NCI-H2227 treated with DMSO at 0.1 percent for 48 hours (cell line): ENCODE measurements around the gene ANO2.

Source experiments
- DNase-seq: peaks from one replicate; lab custom pipeline; 2025; lab: John Stamatoyannopoulos, UW

ANO2 gene

GRCh38 chr12:5621329-5621728 lies 323.7 kb downstream of the ANO2 start:
- no peak for DNase-seq

DNA sequence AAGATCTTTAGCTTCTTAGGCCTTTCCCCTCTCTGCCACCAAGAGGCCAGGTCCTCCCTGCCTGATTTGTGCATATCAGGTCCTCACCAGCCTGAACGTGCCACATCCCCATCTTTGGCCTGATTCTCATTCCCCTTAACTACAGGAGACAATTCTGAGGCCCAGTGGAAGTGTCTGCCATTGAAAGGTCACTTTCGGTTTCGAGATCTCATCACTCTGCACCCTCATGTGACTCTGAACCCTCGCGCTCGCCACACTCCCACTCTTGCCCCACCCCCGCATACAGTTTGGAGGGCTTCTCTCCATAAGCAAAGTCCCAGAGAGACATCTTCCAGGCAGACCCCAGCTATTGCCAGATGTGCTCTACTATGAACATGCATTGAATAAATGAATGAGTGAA lies 324.2 kb downstream of the ANO2 start:
- no peak for DNase-seq

GRCh38 chr12:5619628-5620027 lies 325.4 kb downstream of the ANO2 start:
- DNase-seq, result no peak

- DNase-seq, result no peak
These were observed 328.2 kb downstream of the ANO2 start for GRCh38 chr12:5616854-5617253.

- no peak for DNase-seq
These were observed 329.3 kb downstream of the ANO2 start for GRCh38 chr12:5615760-5616159.

- no peak for DNase-seq
These were observed 330.8 kb downstream of the ANO2 start for GRCh38 chr12:5614256-5614655.

GRCh38 chr12:5612556-5613410 lies 332.3 kb downstream of the ANO2 start:
- no peak for DNase-seq

GRCh38 chr12:5611162-5611561 lies 333.9 kb downstream of the ANO2 start:
- no peak for DNase-seq

DNA sequence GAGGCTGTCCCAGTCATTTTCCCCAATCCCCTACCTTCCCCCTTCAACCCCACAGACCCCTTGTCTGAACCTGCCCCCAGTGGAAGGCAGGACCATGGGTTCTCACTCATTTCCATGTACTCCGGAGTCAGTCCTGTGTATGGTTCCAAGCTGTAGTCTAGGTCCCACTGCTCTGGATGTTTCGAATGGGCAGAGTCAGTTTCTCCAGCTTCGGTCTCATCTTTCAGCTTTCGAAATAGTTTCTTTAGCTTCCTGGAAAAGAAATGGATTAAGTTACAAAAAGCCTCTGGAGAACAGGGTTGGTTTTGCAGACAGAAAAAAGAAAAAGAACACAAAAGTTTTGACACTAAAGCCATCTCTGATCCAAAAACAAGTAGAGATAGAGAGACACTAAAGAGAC lies 345.7 kb downstream of the ANO2 start:
- no peak for DNase-seq

- DNase-seq, result no peak
These were observed 351.1 kb downstream of the ANO2 start for GRCh38 chr12:5593998-5594397.

- DNase-seq, result no peak
These were observed 352.0 kb downstream of the ANO2 start for GRCh38 chr12:5593086-5593485.

- DNase-seq, result no peak
These were observed 352.7 kb downstream of the ANO2 start for GRCh38 chr12:5592310-5592709.

GRCh38 chr12:5590316-5590715 lies 354.7 kb downstream of the ANO2 start:
- DNase-seq, result no peak

DNA sequence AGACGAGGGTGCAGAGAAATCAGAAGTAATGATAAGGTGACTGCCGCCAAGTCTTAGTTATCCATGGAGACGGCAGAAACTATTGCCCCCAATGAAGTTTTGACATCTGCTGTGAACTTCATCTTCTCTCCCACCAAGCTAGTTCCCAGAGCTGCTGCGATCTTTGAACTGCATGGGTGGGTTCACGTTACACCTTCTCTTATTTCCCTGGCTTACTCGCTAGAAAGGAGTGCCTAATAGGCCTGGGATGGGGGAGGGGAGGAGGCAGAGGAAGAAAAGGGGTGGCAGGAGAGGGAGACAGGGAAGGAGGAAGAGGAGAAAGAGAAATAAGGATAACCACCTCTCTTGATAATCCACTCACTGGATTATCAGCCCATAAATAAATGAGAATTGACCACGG lies 356.0 kb downstream of the ANO2 start:
- DNase-seq, result no peak

GRCh38 chr12:5588591-5588990 lies 356.5 kb downstream of the ANO2 start:
- DNase-seq, result no peak

DNA sequence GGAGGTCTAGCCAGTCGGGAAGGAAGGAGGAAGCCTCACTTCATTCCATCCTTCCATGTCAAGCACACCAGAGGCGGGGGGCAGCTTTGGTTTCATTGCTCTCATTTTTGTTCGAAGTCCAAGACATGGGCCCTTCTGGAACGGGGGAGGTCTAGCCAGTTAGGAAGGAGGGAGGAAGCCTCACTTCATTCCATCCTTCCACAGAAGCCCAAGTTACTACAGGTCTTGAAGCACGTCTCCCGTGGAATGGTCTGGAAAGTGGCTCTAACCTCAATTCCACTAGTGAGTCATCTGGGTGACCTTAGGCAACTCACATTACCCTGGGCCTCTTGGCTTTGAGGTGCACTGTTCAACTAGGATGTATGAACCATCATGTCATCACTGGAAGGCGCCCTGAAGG lies 356.9 kb downstream of the ANO2 start:
- DNase-seq, result no peak

- DNase-seq, result no peak
These were observed 357.3 kb downstream of the ANO2 start for GRCh38 chr12:5587711-5588121.

DNA sequence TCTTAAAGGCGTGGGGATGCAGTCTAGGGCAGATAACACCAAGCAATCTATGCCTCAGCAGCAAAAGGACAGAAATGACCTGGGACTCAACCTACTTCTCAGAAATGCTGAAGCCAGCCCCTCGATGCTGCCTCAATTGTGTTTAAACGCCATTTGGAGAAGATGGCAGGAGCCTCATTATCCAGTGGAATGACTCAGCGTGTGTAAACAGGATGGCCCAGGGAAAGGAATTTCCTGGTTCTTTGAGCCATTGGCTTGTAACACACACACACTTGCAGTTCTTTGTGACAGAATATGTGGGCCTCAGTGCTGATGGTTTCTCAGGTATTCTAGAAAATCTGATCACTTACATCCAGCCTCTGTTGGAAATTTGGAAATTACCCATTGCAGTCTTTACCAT lies 358.9 kb downstream of the ANO2 start:
- no peak for DNase-seq

- no peak for DNase-seq
These were observed 359.9 kb downstream of the ANO2 start for GRCh38 chr12:5585178-5585577.

GRCh38 chr12:5584412-5585175 lies 360.5 kb downstream of the ANO2 start:
- no peak for DNase-seq

DNA sequence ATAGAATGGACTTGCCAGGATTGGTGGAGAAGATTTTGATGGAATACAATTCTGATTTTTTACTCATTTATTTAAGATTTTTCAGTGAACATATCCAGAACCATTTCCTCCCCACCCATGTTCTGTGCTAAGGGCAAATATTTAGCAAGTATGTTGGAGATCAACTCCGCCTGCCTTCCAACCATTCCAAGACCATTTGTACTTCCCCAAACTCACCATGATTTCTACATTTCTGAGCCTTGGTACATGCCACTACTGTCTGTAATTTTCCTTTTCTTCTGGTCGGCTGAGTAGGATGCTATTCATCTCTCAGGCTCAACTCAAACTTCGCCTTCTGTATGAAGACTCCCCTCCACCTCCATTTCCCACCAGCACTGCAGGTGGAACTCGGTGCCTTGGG lies 362.5 kb downstream of the ANO2 start:
- no peak for DNase-seq

DNA sequence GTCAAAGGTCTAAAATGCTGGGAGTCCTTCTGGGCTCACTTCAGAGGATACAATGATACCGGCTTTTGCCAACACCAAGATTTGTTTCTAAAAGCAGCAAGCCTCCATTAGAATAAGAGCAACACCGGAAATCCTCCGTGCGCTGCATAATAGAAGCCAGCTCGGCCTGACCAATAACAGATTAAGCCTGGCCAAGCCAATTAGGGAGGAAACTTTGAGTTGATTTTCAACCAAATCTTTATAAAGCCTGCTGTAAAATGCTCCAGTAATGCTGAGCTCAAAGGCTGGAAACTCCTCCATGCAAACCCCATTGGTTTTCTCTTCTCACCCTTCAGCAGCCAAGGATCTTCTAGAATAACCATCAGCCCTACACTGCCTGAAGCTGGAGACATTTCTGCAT lies 363.0 kb downstream of the ANO2 start:
- DNase-seq, result no peak

GRCh38 chr12:5581616-5582015 lies 363.4 kb downstream of the ANO2 start:
- no peak for DNase-seq
